ENCODE results near the gene ACBD4. TPM values are rescaled to one million over a fixed set of nuclear protein-coding genes. Genes with fewer than 3 reads are reported as not detected.

Gene ACBD4, protein sequence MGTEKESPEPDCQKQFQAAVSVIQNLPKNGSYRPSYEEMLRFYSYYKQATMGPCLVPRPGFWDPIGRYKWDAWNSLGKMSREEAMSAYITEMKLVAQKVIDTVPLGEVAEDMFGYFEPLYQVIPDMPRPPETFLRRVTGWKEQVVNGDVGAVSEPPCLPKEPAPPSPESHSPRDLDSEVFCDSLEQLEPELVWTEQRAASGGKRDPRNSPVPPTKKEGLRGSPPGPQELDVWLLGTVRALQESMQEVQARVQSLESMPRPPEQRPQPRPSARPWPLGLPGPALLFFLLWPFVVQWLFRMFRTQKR
- total RNA-seq = 10 to 100 TPM in 1 of 2 donors, 1 to 10 TPM in 1; 8.3 to 14.8 TPM

DNA sequence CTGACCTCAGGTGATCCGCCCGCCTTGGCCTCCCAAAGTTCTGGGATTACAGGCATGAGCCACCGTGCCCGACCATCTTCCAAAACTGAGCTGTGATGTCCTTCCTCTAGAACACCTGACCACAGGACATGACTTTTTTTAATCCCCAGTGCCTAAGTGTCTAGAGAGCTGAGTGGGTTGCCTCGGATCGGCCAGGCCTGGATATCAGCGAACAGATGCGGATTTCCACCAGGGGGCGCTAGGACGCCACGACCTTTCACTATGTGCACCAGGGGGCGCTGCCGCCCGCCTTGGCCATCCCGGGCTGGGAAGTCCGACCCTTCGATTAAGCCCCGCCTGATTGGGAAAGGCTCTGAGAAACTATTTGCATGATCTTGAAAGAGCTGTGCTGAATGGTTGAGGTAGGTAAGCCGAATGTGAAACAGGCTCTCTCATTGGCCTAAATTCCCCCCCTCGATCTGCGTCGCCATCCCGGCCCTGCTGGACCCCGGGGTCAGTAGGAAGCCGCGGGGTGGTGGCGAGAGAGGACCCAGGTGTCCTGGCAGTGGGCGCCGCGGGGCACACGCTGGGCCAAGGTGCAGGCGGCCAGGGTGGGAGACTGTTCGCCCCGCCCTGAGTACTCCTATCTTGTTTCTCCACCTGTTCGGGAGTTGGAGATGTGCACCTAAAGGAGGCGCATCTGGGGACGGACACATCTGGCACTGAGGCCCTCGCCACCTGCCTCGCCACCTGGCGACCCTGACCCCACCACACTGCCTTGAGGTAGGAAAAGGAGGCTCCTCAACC is at the start of gene ACBD4:
ACBD4 (plus strand) TSS at position 496 of the 786 bp plus-strand sequence. CDS start 458 bp downstream, outside the sequence.
- peak within 1 kb of the TSS; percentile 30 to 78 for H3K27ac Mint-ChIP-seq
- H3K4me1 Mint-ChIP-seq (ENCODE audit: low read depth in 2 of 2) = peaks cover 12 to 19% of the 10 kb centered on the region in 2 donors
- H3K36me3 Mint-ChIP-seq = no peaks in the 10 kb centered on the region
- H3K27me3 Mint-ChIP-seq = peaks cover 0 to 8% of the 10 kb centered on the region in 2 donors
- H3K9me3 Mint-ChIP-seq = no peaks in the 10 kb centered on the region
- peak within 1 kb of the TSS; percentile 86 for H3K4me3 Mint-ChIP-seq
- ATAC-seq (peak; percentile 93 to 94), DNase-seq (ENCODE audit: low spot score) (peak; percentile 96)

DNA sequence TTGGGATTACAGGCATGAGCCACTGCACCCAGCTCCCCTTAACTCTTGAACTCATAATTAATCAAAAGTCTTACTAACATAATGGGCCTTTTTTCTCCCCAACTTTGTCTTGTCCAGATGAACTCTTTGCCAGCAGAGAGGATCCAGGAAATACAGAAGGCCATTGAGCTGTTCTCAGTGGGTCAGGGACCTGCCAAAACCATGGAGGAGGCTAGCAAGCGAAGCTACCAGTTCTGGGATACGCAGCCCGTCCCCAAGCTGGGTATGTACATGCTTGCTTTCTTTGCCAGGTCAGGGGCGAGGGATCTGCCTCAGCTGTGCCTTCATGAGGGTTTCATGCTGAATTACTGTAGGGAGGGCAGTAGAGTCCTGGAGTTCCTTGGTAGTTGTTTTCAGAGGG is 49.1 kb upstream of the ACBD4 start:
- Mint-ChIP-seq H3K4me3 (no peak overlapping the region), H3K4me1 (ENCODE audit: low read depth in 2 of 2) (peaks cover 0 to 10% of the 10 kb centered on the region in 2 donors), H3K36me3 (peaks cover 12% of the 10 kb centered on the region), H3K27me3 (no peaks in the 10 kb centered on the region), H3K27ac (no peak overlapping the region), H3K9me3 (no peaks in the 10 kb centered on the region)
- DNase-seq (ENCODE audit: low spot score) = no peak
- no peak for ATAC-seq

GRCh38 chr17:45086865-45087503 is 48.5 kb upstream of the ACBD4 start:
- Mint-ChIP-seq H3K27ac (no peak overlapping the region), H3K4me3 (no peak overlapping the region), H3K4me1 (ENCODE audit: low read depth in 2 of 2) (peaks cover 0 to 10% of the 10 kb centered on the region in 2 donors), H3K9me3 (no peaks in the 10 kb centered on the region), H3K36me3 (peaks cover 15% of the 10 kb centered on the region), H3K27me3 (no peaks in the 10 kb centered on the region)
- DNase-seq (ENCODE audit: low spot score) (no peak), ATAC-seq (no peak)

DNA sequence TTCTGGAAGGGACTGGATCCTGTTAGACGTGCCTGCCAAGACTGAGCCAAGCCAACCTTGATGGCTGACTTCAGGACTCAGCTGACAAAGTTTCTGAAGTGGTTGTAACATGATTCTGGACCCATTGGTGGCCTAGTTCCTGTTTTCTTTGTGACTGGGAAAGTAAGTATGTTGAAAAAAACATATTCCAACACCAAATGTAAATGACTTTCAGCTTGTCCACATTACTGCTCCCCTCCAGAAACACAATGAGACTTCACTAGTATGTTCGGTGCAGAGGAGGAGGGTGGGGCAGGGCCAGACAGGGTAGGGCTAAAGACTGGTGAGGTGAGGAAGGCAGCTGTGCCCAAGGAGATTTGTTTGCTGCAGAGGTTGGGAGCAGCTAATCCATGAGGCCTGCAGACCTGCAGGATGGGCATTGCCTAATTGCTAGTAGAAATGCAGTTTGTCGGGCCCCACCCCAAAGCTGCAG is 47.9 kb upstream of the ACBD4 start:
- H3K36me3 Mint-ChIP-seq = peaks cover 17% of the 10 kb centered on the region
- no peak overlapping the region for H3K27ac Mint-ChIP-seq

GRCh38 chr17:45087978-45088377 is 47.5 kb upstream of the ACBD4 start:
- Mint-ChIP-seq H3K9me3 (no peaks in the 10 kb centered on the region), H3K4me1 (ENCODE audit: low read depth in 2 of 2) (peaks cover 0 to 10% of the 10 kb centered on the region in 2 donors), H3K27ac (no peak overlapping the region), H3K36me3 (peaks cover 17% of the 10 kb centered on the region), H3K27me3 (no peaks in the 10 kb centered on the region), H3K4me3 (no peak overlapping the region)
- DNase-seq (ENCODE audit: low spot score) (no peak), ATAC-seq (no peak)

More for the DNA sequence above, 47.9 kb upstream of the ACBD4 start:
- Mint-ChIP-seq H3K4me1 (ENCODE audit: low read depth in 2 of 2) (peaks cover 0 to 10% of the 10 kb centered on the region in 2 donors), H3K9me3 (no peaks in the 10 kb centered on the region), H3K4me3 (no peak overlapping the region), H3K27me3 (no peaks in the 10 kb centered on the region)
- DNase-seq (ENCODE audit: low spot score) (no peak), ATAC-seq (no peak)

GRCh38 chr17:45088741-45089140 is 46.7 kb upstream of the ACBD4 start:
- Mint-ChIP-seq H3K4me3 (no peak overlapping the region), H3K4me1 (ENCODE audit: low read depth in 2 of 2) (peaks cover 0 to 10% of the 10 kb centered on the region in 2 donors), H3K9me3 (no peaks in the 10 kb centered on the region), H3K27ac (no peak overlapping the region), H3K36me3 (peaks cover 17% of the 10 kb centered on the region), H3K27me3 (no peaks in the 10 kb centered on the region)
- DNase-seq (ENCODE audit: low spot score) (no peak), ATAC-seq (no peak)

DNA sequence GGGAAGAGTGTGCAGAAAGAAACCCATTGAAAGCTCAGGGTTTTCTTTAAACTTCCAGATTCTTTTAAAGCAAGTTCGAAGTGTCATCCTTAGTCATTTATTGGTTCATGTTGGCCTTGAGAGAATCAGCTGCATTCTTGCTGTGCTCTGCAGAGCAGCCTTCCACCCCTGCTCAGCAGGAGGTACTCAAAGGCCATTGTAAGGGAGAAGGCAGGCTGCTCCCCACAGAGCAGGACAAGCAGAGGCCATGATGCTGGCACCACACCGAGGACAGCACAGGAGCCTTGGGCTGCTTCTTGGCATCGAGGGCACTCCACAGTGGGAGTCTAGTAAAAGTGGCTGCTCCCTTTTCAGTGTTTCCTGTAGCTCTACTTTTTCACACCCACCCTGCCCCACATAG is 44.8 kb upstream of the ACBD4 start:
- Mint-ChIP-seq H3K4me1 (ENCODE audit: low read depth in 2 of 2) (peaks cover 0 to 10% of the 10 kb centered on the region in 2 donors), H3K36me3 (peaks cover 17% of the 10 kb centered on the region), H3K9me3 (no peaks in the 10 kb centered on the region), H3K27ac (no peak overlapping the region), H3K4me3 (no peak overlapping the region), H3K27me3 (no peaks in the 10 kb centered on the region)
- no peak for ATAC-seq
- no peak for DNase-seq (ENCODE audit: low spot score)

GRCh38 chr17:45091778-45092425 is 43.6 kb upstream of the ACBD4 start:
- no peaks in the 10 kb centered on the region for H3K27me3 Mint-ChIP-seq
- peak overlapping the region in 1 of 2 donors; percentile 45 for H3K27ac Mint-ChIP-seq
- H3K4me3 Mint-ChIP-seq = no peak overlapping the region
- DNase-seq (ENCODE audit: low spot score) = no peak
- no peaks in the 10 kb centered on the region for H3K9me3 Mint-ChIP-seq
- H3K36me3 Mint-ChIP-seq = peaks cover 24% of the 10 kb centered on the region
- H3K4me1 Mint-ChIP-seq (ENCODE audit: low read depth in 2 of 2) = peaks cover 5 to 10% of the 10 kb centered on the region in 2 donors
- ATAC-seq = no peak

GRCh38 chr17:45092911-45093430 is 42.5 kb upstream of the ACBD4 start:
- H3K27ac Mint-ChIP-seq = no peak overlapping the region
- DNase-seq (ENCODE audit: low spot score) (no peak), ATAC-seq (no peak)
- no peaks in the 10 kb centered on the region for H3K27me3 Mint-ChIP-seq
- H3K9me3 Mint-ChIP-seq = no peaks in the 10 kb centered on the region
- no peak overlapping the region for H3K4me3 Mint-ChIP-seq
- H3K4me1 Mint-ChIP-seq (ENCODE audit: low read depth in 2 of 2) = peaks cover 5 to 11% of the 10 kb centered on the region in 2 donors
- peaks cover 24% of the 10 kb centered on the region for H3K36me3 Mint-ChIP-seq

GRCh38 chr17:45093444-45094110 is 41.9 kb upstream of the ACBD4 start:
- Mint-ChIP-seq H3K4me3 (no peak overlapping the region), H3K36me3 (peaks cover 24% of the 10 kb centered on the region), H3K27ac (no peak overlapping the region), H3K27me3 (no peaks in the 10 kb centered on the region), H3K9me3 (no peaks in the 10 kb centered on the region), H3K4me1 (ENCODE audit: low read depth in 2 of 2) (peaks cover 5 to 14% of the 10 kb centered on the region in 2 donors)
- DNase-seq (ENCODE audit: low spot score) (no peak), ATAC-seq (no peak)

DNA sequence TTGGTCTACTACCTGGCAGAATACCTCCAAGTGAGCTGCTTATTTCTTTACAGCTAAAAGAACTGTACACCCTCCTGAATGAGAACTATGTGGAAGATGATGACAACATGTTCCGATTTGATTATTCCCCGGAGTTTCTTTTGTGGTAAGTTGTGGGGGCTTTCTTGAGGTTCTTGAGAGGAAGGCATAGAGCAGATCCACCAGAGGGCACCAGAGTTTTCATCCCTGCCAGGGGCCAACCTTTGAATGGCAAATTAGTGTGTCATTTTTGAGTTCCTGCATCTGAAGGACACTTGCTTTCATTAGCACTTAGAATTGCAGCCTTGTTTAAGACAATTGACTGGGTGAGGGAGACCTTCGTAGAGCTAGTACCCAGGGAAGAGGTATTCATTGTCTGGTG is 39.3 kb upstream of the ACBD4 start:
- H3K27me3 Mint-ChIP-seq = no peaks in the 10 kb centered on the region
- H3K9me3 Mint-ChIP-seq = no peaks in the 10 kb centered on the region
- DNase-seq (ENCODE audit: low spot score) (no peak), ATAC-seq (no peak)
- peaks cover 5 to 10% of the 10 kb centered on the region in 2 donors for H3K4me1 Mint-ChIP-seq (ENCODE audit: low read depth in 2 of 2)
- H3K4me3 Mint-ChIP-seq = no peak overlapping the region
- peaks cover 24% of the 10 kb centered on the region for H3K36me3 Mint-ChIP-seq
- no peak overlapping the region for H3K27ac Mint-ChIP-seq

- H3K4me1 Mint-ChIP-seq (ENCODE audit: low read depth in 2 of 2) = peaks cover 4 to 10% of the 10 kb centered on the region in 2 donors
- no peaks in the 10 kb centered on the region for H3K9me3 Mint-ChIP-seq
- H3K36me3 Mint-ChIP-seq = peaks cover 18% of the 10 kb centered on the region
- no peak overlapping the region for H3K4me3 Mint-ChIP-seq
- H3K27ac Mint-ChIP-seq = no peak overlapping the region
- DNase-seq (ENCODE audit: low spot score) = no peak
- ATAC-seq = no peak
- no peaks in the 10 kb centered on the region for H3K27me3 Mint-ChIP-seq
These were observed 38.6 kb upstream of the ACBD4 start for GRCh38 chr17:45096926-45097325.

All from natural killer cell treated with Interleukin-12 subunit alpha and Interleukin-12 subunit beta and Interleukin-15 and Interleukin-18, amount 100 ng/mL, for 72 hours (primary cell).